ENCODE measurements around the gene HBS1L. TPM values are rescaled to one million over a fixed set of nuclear protein-coding genes. Genes with fewer than 3 reads are reported as not detected.

The HBS1L gene
- total RNA-seq, 4 donors from 2014 or later = 30.1 to 55.1 (median 40.4) TPM

- TF ChIP-seq CTCF (IDR thresholded peaks at IDR 0.05) (no peak), POLR2A (IDR thresholded peaks at IDR 0.05) (no peak)
- no peak for DNase-seq (ENCODE audit: low spot score in 2 of 2)
- WGBS, 2 donors = 49 to 73% methylated on average over 2 of the region's 2 CpGs
- no peak overlapping the region for H3K4me3 ChIP-seq (ENCODE audit: low read depth, poor library complexity, severe bottlenecking)
- intact Hi-C loops (cut with DNase I; ENCODE audit: low total_unique reads) = no loop called here
Measured at GRCh38 chr6:135073756-135074393, 19.3 kb upstream of the HBS1L start.

GRCh38 chr6:135073217-135073616 lies 18.6 kb upstream of the HBS1L start:
- intact Hi-C loops (cut with DNase I; ENCODE audit: low total_unique reads) = no loop called here
- 53 to 65% methylated on average over 1 of the region's 1 CpG for WGBS, 2 donors
- TF ChIP-seq CTCF (IDR thresholded peaks at IDR 0.05) (no peak), POLR2A (IDR thresholded peaks at IDR 0.05) (no peak)
- no peak for DNase-seq (ENCODE audit: low spot score in 2 of 2)
- no peak overlapping the region for H3K4me3 ChIP-seq (ENCODE audit: low read depth, poor library complexity, severe bottlenecking)

- no peak overlapping the region for H3K4me3 ChIP-seq (ENCODE audit: low read depth, poor library complexity, severe bottlenecking)
- TF ChIP-seq POLR2A (IDR thresholded peaks at IDR 0.05) (no peak), CTCF (IDR thresholded peaks at IDR 0.05) (no peak)
- intact Hi-C loops (cut with DNase I; ENCODE audit: low total_unique reads) = no loop called here
- 74 to 80% methylated on average over 3 of the region's 3 CpGs for WGBS, 2 donors
- DNase-seq (ENCODE audit: low spot score in 2 of 2) = no peak
Measured at GRCh38 chr6:135072753-135073152, 18.1 kb upstream of the HBS1L start.

- intact Hi-C loops (cut with DNase I; ENCODE audit: low total_unique reads) = no loop called here
- H3K4me3 ChIP-seq (ENCODE audit: low read depth, poor library complexity, severe bottlenecking) = no peak overlapping the region
- DNase-seq (ENCODE audit: low spot score in 2 of 2) = no peak
- no peak for TF ChIP-seq POLR2A (IDR thresholded peaks at IDR 0.05)
- TF ChIP-seq CTCF (IDR thresholded peaks at IDR 0.05) = no peak
Measured at GRCh38 chr6:135071541-135071940, 16.9 kb upstream of the HBS1L start.

- 79 to 81% methylated on average over 2 of the region's 2 CpGs for WGBS, 2 donors
- TF ChIP-seq CTCF (IDR thresholded peaks at IDR 0.05) (no peak), POLR2A (IDR thresholded peaks at IDR 0.05) (no peak)
- no peak overlapping the region for H3K4me3 ChIP-seq (ENCODE audit: low read depth, poor library complexity, severe bottlenecking)
- DNase-seq (ENCODE audit: low spot score in 2 of 2) = no peak
- intact Hi-C loops (cut with DNase I; ENCODE audit: low total_unique reads) = no loop called here
Measured at GRCh38 chr6:135067911-135068310, 13.3 kb upstream of the HBS1L start.

GRCh38 chr6:135066806-135067205 lies 12.2 kb upstream of the HBS1L start:
- intact Hi-C loops (cut with DNase I; ENCODE audit: low total_unique reads) = no loop called here
- H3K4me3 ChIP-seq (ENCODE audit: low read depth, poor library complexity, severe bottlenecking) = no peak overlapping the region
- TF ChIP-seq POLR2A (IDR thresholded peaks at IDR 0.05) = no peak
- TF ChIP-seq CTCF (IDR thresholded peaks at IDR 0.05) = no peak
- DNase-seq (ENCODE audit: low spot score in 2 of 2) = no peak
- 68 to 75% methylated on average over 3 of the region's 3 CpGs for WGBS, 2 donors
